IPS DF 19.7 (cell line): ENCODE measurements around the gene B4GALT1.
"Not testable (repeated sequence)": the region's sequence is repeated elsewhere in the genome, so short reads cannot be mapped to it uniquely, and the experiment has no call there.

Experiments
- DNase-seq: peaks from one replicate; pipeline ENCODE4 v3.0.0-alpha.2; 2013; ENCODE audit warnings: low read depth, low spot score

Gene B4GALT1

DNA sequence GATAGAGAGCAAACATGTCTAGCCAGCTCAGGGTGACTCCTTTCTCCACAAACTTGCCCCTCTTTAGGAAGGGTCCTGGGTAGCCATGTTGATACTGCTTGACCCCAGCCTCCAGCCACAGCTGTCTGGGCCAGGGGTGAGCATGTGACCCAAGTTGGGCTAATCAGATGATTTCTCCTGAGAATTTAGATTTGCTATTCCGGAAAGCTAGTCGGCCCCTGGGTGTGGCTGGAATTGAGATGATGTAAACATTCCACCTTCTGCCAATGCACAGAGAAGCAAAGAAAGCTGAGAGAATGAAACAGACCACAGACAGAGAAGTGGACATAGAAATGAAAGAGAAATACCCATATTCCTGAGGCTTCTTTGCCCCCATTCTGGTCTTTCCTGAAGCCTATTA, 17.8 kb upstream of the B4GALT1 start:
- no peak for DNase-seq

DNA sequence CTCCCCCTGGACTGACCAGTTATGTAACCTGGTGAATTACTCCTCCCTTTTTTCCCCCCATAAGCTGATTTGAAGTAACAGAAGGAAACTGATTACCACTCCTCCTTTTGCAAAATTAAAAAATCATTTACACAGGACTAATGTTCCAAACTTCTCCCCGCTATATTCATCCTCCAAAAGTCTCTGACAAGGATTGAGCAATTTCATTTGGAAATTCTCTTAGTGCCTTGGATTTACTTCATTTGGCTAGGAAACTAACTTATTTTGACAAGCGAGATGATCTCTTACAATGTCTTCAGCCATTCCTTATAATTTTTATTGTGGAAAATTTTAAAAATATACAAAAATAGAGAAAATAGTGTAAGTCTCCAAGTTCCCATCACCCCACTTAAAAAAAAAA, 15.4 kb upstream of the B4GALT1 start:
- no peak for DNase-seq

DNA sequence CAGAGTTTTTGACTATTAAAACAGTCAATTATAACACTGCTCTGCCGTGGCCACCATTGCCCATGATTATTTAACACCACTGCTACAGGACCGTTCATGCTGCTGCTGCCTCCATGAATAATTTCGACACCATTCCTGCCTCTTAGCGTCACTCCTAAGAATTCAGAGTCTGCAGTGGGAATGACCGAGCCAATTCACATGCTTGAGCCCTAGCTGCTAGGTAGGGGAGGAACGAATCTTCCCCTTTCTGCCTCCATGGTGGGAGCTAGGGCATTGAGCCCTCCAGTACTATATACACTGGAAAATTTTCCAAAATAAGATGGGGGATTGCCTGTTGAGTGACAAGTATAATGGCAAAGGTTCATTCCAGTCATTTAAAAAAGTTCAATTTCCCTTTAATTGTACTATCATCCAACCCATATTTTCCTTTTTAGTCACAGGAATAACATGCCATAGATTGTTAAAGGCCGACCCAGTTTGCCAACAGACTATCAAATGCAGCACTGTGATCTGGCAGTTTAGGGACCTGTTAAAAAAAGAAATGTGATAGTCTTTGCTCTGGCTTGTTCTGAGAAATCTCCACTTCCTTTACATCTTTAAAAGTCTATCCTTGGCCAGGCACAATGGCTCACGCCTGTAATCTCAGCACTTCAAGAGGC, 13.5 kb upstream of the B4GALT1 start:
- no peak for DNase-seq

DNA sequence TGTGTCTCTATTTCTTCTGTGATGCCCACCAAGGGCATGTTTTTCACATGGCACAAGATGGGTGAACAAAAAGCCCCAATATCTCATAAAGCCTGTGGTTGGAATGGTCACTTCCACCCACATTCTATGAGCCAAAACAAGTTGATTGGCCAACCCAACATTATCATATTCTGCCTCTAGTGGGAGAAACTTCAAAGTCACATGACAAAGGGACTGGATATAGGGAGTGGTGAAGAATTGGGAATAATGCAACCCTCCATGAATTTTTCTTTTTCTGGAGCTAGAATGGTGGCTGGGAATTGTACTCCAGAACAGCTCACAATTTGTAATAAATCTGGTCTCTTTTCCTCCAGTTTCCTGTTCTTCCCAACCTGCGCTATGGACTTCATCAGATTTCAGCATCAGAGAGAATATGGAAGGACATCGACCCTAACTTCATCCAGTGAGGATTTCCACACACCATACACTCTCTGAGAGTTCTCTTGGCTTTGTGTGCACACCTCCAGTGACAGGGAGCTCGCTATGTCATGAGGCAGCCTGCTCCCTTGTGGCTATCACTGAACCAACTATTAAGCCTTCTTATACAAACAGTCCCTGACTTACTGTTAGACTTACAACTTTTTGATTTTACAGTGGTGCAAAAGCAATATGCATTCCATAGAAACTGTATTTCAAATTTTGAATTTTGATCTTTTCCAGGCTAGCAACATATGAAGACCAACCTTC, 12.0 kb upstream of the B4GALT1 start:
- DNase-seq: no peak

DNA sequence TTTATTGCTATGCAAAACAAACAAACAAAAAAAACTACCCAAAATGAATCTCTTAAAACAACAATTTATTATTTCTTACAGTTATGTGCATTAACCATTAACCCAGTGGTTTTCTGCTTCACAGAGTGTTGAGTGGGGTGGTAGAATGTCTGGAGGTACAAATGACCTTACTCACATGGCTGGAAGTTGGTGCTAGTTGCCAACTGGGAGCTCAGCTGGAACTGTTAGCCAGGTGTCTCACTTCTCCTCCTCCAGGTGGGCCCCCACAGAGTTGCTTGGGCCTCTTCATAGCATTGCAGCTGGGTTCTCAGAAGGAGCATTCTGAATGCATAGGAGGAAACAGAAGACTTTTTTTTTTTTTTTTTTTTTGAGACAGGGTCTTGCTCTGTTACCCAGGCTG, 10.5 kb upstream of the B4GALT1 start:
- no peak for DNase-seq

DNA sequence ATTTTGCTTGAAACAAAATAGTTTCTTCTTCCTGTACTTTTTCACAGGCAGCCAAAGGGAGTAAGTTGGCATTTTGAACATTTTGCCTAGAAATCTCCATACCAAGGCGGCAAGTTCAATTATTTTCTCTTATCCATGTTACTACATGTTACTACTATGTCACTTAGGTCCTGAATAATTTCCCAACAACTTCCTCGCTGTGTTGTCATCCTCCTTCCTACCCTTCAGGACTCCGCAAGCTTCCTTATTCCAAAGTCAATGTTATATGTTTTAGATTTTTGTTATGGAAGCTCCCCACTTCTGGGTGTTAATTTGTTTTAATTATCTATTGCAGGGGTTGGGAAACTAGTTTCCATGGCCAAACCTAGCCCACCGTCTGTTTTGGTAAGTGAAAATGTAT, 9.9 kb upstream of the B4GALT1 start:
- DNase-seq: no peak

DNA sequence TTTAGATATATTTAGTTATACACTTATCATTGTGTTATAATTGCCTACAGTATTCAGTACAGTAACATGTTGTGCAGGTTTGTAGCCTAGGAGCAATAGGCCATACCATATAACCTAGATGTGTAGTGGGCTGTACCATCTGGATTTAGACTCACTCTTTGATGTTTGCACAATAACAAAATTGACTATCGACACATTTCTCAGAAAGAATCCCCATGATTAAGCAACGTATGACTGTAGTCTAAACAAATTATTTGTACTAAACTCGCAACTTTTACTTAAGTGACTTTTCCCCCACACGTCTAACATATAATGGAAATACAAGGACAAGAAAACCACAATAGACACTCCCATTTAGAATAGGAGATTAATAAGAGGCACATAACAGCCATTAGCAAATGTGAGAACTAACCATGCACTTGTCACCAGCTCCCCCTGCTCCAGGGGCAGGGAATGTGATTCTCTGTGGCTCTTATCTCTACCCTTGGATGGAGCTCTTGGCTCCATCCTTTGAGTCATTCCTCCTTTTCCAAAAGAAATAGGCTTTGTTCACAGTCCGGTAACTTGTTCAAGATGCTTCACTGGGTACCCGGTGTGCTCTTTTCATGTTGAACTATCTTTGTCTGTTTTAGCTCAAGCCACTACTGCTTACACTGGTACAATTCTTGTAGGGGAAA, 8.7 kb upstream of the B4GALT1 start:
- no peak for DNase-seq

DNA sequence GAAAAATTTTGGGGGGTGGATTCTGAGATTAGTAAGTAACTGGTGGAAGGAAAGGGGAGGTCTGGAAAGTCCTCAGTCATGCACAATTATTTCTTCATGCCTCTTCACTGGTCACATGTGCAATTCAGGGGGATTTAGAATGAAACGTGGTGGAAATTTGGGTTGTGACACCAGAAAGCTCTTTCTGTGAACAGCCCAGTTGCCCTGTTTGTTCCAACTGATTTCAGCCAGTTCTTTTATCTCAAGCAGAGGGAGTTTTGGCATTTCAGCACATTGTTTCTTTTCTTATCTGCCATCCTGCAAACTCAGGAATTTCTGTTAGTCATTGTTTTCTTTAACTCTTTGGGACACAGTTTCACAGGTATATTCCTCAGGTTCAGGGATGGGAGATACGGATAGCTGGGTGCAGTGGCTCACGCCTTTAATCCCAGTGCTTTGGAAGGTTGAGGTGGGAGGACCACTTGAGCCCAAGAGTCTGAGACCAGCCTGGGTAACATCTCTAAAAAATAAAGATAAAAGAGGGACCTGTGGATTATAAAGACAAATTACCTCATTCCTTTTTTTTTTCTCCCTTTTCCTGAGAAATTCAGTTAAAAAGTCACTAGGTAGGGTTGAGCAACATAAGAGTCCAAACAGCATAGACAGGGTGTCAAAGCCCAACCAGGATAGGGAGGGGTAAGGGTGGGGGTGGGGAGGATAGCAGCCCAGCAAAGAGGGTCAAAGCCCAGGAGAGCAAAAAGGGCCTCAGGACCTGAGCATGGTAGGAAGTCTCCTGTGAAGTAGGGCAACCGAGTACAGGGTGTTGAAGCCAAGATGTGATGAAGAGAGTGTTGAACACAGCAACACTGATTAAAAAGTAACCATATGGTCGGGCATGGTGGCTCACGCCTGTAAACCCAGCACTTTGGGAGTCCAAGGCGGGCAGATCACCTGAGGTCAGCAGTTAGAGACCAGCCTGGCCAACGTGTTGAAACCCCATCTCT, 5.4 kb upstream of the B4GALT1 start:
- DNase-seq: no peak

DNA sequence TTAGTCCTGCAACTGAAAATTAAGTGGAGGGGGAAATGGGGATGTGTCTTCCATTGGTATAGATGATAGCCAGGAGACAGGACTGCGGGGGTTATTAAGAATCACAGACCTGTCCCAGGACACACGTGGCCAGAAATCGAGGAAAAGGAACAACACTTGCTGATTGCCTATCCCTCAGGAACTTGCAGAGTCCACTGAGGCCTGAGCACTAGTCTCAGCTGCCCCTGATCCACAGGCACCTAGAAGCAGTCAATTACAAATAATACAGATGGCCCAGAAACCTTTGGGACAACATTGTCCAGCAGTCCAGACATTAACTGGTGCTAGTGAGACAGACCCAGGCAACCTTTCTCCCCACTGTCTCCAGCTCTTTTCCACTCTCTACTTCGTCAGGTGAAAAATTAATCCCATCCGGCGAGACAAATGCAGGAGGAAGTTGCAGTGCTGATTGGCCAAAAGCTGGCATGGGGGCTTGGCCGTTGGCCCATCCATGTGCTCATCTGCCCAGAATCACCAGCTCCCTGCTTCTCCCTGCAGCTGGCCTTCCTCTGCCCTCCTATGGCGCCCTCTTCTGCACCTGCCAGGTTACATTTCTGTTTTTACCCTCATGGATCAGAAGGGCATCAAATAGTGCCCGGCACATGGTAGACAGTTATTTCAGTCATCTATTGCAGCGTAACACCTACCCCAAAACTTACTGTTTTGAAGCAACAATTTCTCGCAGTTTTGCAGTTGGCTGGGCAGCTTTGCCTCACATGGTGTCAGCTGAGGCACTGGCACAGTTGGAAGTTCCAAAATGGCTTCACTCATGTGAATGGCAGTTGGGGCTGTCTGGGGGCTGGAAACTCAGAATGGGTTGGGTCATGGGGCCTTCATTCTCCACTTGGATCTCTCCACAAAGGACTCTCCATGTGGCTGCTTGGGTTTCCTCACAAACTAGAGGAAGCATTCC, 3.6 kb upstream of the B4GALT1 start:
- DNase-seq: no peak

DNA sequence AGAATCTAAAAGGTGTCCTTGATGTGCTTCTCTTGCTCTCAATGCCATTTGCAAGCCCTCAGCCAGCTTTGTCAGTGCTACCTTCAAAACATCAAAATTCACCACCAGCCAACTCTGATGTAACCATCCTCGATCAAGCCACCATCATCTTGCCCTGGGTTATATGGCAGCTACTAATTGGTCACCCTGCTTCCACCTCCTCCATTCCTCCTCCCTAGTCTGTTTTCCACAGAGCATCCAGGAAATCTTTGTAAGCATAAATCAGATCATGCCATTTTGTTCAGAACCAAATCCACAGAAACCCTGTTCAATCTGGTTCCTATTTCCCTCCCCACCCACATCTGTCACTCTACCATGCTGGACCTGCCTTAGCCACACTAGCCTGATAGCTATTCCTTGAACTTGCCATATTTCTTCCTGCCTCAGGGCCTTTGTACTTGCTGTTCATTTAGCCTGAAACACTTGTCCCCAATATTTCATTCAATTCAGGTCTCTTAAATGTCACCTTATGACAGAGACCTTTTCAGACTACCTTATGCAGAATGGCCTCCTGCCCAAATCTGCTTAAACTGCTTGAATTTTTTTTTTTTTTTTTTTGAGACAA, 1.9 kb upstream of the B4GALT1 start:
- DNase-seq: no peak

DNA sequence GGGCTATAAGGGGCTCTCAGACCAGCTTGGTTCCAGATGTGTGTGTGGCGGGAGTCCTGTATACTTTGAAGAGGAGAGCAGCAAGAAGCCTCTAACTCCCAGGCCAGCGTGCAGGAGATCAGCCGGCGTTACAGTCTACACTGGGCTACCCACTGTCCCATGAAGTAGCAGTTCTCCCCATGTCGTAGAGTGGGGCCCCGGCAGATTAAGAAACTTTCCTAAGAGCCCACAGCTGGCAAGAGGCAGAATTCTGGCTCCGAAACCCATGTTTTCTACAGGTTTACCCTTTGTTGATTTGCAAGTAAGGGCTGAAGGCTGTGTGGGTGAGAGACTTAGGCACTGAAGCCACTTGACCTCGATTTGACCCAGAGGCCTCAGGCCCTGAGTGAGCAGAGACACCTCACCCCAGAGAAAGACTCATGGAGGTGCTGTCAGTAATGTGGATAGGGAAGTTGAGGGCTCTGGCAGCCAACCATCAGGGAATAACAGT, 881 bp upstream of the B4GALT1 start:
- DNase-seq: no peak

DNA sequence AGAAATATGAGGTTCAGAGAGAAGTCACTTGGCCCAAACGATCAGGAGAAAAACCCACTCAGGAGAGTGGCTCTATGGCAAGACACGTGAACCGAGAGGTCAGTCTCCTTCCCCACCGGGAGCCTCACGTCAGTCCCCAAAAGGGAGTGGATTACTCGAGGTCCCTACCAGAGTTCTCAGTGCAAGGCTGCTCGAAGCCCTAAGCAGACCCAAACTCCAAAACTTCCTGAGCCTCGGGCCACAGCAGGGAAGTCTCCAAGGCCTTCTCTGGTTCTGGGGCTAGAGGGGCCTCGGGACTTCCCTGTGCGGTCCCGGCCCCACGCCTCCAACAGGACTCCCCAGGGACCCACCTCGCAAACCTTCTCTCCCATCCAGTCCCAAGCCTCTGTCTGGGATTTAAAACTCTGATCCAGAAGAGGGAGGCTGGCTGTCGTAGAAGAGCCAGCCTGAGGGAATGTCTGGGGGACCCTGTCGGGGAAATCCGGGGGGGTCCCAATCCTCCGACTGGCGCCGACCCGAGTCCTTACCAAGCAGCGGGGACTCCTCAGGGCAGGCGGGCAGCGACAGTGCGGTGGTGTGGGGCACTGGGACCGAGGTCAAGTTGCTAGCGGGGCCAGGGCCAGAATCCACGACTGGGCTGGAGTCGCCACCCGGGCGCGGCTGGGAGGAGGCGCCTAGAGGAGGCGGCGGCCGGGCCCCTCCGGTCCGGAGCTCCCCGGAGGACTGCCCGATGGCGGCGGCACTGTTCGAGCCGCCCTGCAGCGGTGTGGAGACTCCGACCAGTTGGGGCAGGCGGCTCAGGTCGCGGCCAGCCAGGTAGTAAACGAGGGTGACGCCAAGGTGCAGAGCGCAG, 679 bp downstream of the B4GALT1 start:
- no peak for DNase-seq

DNA sequence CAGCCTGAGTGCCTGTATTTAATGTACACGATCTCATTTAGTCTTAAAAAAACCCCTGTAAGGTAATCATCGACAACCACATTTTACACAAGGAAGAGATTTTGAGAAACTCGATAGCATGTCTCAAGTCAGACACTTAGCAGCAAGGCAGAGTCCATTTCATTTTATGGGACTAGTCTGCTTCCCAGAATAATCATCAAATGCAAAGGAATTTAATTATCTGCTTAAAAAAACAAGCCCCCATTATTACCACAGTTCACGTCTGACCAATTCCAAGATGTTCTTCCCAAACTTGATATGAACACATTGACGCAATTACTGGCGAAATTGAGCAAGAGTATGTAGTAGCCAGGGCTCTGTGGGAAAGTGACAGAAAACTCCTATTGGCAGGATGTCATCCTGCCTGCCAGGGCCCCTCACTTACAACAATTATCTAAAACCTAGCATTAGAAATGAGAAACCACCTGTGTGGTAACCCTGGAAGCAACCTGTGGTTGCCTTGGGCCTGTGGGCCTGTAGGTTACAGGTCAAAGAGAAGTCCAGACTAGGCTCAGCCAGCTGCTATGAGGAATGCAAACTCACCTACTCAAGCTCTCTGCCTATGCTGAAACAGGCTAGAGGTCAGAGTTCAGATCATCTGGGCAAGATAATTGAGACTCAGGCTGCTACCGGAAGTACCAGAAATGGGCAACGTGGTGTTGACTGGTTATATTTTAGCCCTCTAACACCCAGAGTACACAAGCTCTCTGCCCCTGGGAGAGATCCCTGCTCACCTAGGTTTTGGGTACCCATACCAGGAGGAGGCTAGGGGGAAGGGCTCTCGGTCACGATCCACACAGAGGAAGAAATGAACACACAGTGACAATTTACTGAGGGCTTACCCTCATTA, 1.6 kb downstream of the B4GALT1 start:
- no peak for DNase-seq

DNA sequence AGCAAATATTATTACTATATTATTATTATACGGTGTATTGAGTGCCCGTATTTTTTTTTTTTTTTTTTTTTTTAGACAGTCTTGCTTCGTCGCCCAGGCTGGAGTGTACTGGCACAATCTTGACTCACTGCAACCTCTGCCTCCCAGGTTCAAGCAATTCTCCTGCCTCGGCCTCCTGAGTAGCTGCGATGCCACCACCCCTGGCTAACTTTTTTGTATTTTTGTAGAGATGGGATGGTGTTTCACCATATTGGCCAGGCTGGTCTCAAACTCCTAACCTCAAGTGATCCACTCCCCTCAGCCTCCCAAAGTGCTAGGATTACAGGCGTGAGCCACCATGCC, 2.2 kb downstream of the B4GALT1 start:
- not testable (repeated sequence) for DNase-seq

DNA sequence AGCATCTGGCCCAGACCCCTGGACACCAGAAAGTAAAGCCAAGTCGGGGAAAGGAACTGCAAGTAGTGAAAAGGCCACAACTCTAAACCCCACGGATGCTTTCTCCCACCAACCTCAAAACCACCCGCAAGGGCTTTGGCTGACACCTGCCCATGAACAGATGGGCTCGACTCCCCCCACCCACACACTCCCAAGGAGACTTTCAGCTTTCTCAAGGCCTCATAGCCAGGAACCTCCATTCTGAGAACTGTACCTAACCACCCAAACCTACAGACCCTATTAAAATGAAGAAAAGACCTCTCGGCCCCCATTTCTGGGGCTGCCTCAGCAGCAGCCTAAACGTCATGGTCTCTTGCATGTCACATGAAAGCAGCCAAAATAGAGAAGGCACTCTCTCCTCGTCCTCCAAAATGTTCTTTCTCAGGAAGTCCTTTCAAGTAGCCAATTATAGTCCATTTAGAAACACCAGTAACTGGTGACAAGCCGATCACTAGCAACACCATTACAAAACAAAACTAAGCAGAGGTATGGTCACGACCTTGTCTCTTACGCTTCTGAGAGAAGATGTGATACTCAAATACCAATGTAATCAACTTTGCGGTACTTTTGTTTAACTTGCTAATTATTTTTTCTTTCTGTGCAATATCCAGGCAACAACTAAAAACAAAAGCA, 2.9 kb downstream of the B4GALT1 start:
- DNase-seq: no peak

DNA sequence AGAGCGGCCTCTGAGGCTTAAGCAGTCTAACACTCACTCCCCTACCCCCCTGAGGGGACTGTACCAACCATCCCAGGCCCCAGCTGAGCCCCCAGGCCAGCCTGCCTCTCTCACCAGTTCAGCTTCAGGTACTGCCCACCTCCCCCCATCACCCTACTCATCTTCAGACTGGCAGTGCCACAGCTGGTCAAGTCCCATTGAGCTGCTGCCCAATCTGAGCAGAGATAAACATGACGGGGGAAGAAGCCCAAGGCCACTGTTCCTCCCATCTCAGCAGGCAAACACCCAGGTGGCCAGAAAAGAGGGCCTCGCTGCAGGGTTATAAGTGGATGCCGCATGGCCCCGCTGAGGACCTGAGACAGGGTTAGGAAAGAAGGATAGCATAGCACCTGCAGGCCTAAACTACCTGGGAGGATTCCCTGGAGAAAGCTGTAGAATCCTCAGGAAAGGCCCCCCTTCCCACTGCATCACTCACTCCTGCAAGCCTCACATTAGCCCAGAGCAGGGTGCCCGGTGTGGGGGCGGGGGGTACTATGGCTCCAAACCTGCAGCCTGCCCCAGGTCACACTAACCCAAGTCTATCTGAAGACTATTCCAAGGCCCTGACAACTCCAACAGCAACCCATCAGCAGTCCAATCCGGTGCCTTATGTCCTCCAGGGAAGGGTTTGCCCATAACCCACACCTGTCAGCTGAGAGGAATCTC, 3.6 kb downstream of the B4GALT1 start:
- DNase-seq: no peak

DNA sequence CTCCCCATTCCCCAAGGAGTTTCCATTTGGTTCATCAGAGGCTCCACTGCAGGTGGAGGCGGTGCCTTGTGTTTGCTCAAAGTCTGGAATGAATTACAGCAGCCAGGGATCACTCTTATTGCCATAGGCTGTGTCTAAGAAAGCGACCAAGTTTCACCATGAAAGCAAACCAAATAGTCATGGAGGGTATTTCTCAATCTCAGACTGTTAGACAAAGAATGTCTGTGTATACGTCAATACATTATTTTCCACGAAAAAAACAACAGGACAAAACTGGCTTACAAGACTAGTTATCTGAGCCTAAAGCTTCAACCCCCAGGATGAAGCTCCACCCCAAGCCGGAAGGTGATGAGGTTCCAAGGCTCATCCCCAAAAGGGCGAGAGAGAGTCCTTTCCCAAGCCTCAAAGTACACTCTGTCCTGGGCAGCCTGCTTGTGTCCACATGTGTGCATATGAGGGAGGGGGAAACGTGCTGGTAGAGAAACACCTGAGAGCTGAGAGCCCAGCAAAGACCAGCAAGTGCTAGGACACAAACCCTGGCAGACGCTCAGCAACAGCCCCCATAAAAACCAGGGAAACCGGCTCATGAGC, 4.3 kb downstream of the B4GALT1 start:
- DNase-seq: no peak
